ENCODE data around the gene CDK19.

DNA sequence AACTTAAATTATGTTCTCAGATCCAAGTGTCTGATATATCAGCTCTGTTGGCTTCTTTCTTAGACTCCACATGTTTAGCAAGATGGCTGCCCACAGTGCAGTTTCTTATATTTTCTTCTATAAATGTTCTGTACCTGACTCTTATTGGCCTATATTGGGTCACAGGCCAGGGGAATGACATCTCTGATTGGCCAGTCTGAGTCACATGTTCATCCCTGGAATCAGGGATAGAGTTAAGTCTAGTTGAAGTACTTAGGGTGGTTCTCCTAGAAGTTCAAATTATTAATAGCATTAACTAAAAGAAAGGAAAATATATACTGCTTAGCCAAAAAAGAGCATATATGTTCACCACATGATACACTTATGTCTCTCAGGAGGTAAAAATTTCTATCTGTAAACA lies 233.6 kb downstream of the CDK19 start:
- TF ChIP-seq, protein P1, sequence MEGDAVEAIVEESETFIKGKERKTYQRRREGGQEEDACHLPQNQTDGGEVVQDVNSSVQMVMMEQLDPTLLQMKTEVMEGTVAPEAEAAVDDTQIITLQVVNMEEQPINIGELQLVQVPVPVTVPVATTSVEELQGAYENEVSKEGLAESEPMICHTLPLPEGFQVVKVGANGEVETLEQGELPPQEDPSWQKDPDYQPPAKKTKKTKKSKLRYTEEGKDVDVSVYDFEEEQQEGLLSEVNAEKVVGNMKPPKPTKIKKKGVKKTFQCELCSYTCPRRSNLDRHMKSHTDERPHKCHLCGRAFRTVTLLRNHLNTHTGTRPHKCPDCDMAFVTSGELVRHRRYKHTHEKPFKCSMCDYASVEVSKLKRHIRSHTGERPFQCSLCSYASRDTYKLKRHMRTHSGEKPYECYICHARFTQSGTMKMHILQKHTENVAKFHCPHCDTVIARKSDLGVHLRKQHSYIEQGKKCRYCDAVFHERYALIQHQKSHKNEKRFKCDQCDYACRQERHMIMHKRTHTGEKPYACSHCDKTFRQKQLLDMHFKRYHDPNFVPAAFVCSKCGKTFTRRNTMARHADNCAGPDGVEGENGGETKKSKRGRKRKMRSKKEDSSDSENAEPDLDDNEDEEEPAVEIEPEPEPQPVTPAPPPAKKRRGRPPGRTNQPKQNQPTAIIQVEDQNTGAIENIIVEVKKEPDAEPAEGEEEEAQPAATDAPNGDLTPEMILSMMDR (IDR thresholded peaks at IDR 0.05) = no peak
- no peak for TF ChIP-seq POLR2A (IDR thresholded peaks at IDR 0.05)
